KMS-11 (cell line): ENCODE results near the gene RPP25L.

Experiments used
- H2AFZ ChIP-seq: fragments of 200-600 bp; sonication (generic); 2 replicates; pipeline ENCODE4 v1.6.1; 2016; ENCODE audit warnings: antibody characterized with exemption, mixed run types, low read depth
- H3K27ac ChIP-seq: fragments of 200-600 bp; sonication (generic); 2 replicates; pipeline ENCODE4 v1.6.1; 2016; ENCODE audit warnings: mild to moderate bottlenecking, mixed run types
- H3K27me3 ChIP-seq: fragments of 200-600 bp; sonication (generic); 2 replicates; pipeline ENCODE4 v1.6.1; 2017; ENCODE audit warnings: mild to moderate bottlenecking, low read depth, mixed run types, moderate library complexity; ENCODE audit not compliant: insufficient read depth
- H3K36me3 ChIP-seq: fragments of 200-600 bp; sonication (generic); 2 replicates; pipeline ENCODE4 v1.6.1; 2017; ENCODE audit warnings: mild to moderate bottlenecking, mixed run types; ENCODE audit not compliant: insufficient read depth
- H3K4me1 ChIP-seq: fragments of 200-600 bp; sonication (generic); 2 replicates; pipeline ENCODE4 v1.6.1; 2016; ENCODE audit warnings: mild to moderate bottlenecking, low read depth, mixed run types; ENCODE audit not compliant: poor library complexity, severe bottlenecking
- H3K4me2 ChIP-seq: fragments of 200-600 bp; sonication (generic); 2 replicates; pipeline ENCODE4 v1.7.0; 2016; ENCODE audit warnings: mild to moderate bottlenecking, mixed run types
- H3K4me3 ChIP-seq: fragments of 200-600 bp; sonication (generic); IDR thresholded peaks from 2 replicates; pipeline ENCODE4 v1.6.1; 2017; ENCODE audit warnings: low read depth, low read length, mixed read lengths; ENCODE audit not compliant: insufficient read depth
- H3K79me2 ChIP-seq: fragments of 200-600 bp; sonication (generic); 2 replicates; pipeline ENCODE4 v1.6.1; 2016; ENCODE audit warnings: low read depth, mixed run types; ENCODE audit not compliant: insufficient read depth
- H3K9ac ChIP-seq: fragments of 200-600 bp; sonication (generic); 2 replicates; pipeline ENCODE4 v1.6.1; 2016; ENCODE audit warnings: mild to moderate bottlenecking, mixed run types
- H4K20me1 ChIP-seq: fragments of 200-600 bp; sonication (generic); 2 replicates; pipeline ENCODE4 v1.6.1; 2016; ENCODE audit warnings: mild to moderate bottlenecking, mixed run types; ENCODE audit not compliant: insufficient read depth
- TF ChIP-seq, protein P1 (sequence below): fragments of 200-600 bp; sonication (generic); conservative IDR thresholded peaks from 2 replicates; pipeline ENCODE4 v1.6.1; 2017; ENCODE audit warnings: low read depth, mild to moderate bottlenecking, antibody characterized with exemption, low read length, moderate library complexity, mixed read lengths

Gene RPP25L

DNA sequence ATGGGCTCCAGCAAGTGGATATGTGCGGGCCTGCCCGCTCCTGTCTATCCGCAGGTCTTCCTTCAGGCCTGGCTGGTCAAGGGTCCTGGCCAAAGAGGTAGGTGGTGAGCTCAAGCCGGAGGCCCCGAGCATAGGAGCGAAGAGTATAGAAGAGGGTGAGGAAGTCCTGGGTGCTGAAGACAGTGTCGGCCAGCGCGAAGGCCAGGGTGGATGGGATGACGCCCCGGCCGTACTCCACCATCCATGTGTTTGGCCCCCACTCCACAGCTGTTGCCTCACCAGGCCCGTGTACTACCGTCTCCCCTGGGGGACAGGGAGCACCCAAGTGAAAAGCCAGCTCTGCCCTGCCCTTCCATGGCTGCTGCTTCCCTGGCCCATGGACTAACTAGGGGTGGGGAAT lies 23.7 kb upstream of the RPP25L start:
- TF ChIP-seq, protein P1, sequence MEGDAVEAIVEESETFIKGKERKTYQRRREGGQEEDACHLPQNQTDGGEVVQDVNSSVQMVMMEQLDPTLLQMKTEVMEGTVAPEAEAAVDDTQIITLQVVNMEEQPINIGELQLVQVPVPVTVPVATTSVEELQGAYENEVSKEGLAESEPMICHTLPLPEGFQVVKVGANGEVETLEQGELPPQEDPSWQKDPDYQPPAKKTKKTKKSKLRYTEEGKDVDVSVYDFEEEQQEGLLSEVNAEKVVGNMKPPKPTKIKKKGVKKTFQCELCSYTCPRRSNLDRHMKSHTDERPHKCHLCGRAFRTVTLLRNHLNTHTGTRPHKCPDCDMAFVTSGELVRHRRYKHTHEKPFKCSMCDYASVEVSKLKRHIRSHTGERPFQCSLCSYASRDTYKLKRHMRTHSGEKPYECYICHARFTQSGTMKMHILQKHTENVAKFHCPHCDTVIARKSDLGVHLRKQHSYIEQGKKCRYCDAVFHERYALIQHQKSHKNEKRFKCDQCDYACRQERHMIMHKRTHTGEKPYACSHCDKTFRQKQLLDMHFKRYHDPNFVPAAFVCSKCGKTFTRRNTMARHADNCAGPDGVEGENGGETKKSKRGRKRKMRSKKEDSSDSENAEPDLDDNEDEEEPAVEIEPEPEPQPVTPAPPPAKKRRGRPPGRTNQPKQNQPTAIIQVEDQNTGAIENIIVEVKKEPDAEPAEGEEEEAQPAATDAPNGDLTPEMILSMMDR = no peak
- H2AFZ ChIP-seq = no peak overlapping the region
- H3K36me3 ChIP-seq = no peaks in the 10 kb centered on the region
- peak overlapping the region; percentile 70; the same call in 1 of the 2 replicates for H3K4me2 ChIP-seq
- peaks cover 6% of the 10 kb centered on the region; the same call in 1 of the 2 replicates for H3K27me3 ChIP-seq
- no peak overlapping the region for H3K9ac ChIP-seq
- peaks cover 25% of the 10 kb centered on the region for H3K79me2 ChIP-seq
- no peak overlapping the region for H3K4me3 ChIP-seq
- no peaks in the 10 kb centered on the region for H4K20me1 ChIP-seq
- H3K27ac ChIP-seq = no peak overlapping the region
- peaks cover 26% of the 10 kb centered on the region for H3K4me1 ChIP-seq

DNA sequence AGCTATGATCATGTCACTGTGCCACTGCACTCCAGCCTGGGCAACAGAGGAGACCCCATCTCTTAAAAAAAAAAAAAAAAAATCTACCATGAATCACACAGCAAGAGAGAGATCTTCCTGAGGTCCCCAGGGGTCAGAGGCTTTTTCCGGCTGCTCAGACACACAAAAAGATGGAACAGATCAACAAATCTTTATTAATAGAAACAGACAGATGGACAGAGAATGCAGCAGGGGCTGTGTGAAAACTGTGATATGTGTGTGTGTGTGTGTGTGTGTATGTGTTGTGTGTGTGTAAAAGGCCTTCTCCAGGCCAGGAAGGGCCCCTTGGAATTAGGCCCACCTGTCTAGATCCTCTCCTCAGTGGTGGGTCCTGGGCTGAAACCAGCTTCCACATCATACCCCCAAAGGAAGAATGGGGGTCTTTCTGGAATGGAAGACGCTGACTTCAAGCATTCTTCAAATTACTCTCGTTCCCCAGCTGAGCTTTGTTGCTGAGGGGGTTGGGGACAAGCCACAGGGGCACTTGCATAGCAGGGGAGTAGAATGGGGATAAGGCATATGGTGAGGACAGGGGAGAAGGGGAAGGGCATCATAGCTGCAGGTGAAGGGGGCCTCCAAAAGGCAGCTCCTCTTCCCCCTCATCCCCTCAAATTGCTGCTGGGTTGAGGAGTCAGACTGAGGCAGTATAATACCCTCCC lies 22.8 kb upstream of the RPP25L start:
- no peak overlapping the region for H3K4me2 ChIP-seq
- H3K9ac ChIP-seq = no peak overlapping the region
- H3K4me1 ChIP-seq = peaks cover 26% of the 10 kb centered on the region
- no peaks in the 10 kb centered on the region for H4K20me1 ChIP-seq
- H3K4me3 ChIP-seq = no peak overlapping the region
- no peaks in the 10 kb centered on the region for H3K36me3 ChIP-seq
- peaks cover 14% of the 10 kb centered on the region; the same call in 1 of the 2 replicates for H3K27me3 ChIP-seq
- TF ChIP-seq, protein P1 = no peak
- peaks cover 25% of the 10 kb centered on the region for H3K79me2 ChIP-seq
- H2AFZ ChIP-seq = no peak overlapping the region
- H3K27ac ChIP-seq = no peak overlapping the region

DNA sequence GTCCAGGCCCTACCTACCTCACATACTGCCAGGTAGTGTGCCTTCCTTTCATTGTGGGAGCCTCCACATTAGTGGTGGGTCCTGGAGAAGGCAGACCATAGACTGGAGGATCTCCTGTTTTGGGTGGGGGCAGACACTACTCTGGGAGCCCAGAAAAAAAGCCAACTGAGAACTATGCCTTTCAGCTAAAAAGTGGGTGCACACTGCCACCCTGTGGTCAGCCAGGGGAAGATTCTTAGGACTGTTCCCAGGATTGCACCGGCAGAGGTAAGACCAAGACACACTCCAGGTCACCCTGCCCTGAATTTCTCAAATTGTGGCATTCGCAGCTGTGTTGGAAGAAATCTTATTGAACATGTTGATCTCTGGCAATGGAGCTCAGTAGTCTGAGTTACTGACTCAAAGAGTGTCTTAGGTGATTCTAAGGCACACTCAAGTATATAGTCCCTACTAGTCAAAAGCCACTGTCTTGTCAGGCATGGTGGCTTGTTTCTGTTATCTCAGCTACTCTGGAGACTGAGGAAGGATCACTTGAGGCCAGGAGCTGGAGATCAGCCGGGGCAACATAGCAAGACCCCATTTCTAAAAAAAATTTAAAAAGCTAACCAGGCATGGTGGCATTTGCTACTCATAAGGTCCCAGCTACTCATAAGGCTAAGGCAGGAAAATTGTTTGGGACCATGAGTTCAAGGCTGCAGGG lies 22.1 kb upstream of the RPP25L start:
- no peak overlapping the region for H3K4me3 ChIP-seq
- no peak overlapping the region for H3K9ac ChIP-seq
- TF ChIP-seq, protein P1 = peak; percentile 92
- no peak overlapping the region for H3K27ac ChIP-seq
- no peaks in the 10 kb centered on the region for H3K36me3 ChIP-seq
- H3K4me2 ChIP-seq = no peak overlapping the region
- H2AFZ ChIP-seq = no peak overlapping the region
- H3K4me1 ChIP-seq = peaks cover 26% of the 10 kb centered on the region
- H3K79me2 ChIP-seq = peaks cover 25% of the 10 kb centered on the region
- H4K20me1 ChIP-seq = no peaks in the 10 kb centered on the region
- H3K27me3 ChIP-seq = peaks cover 21% of the 10 kb centered on the region; the same call in 1 of the 2 replicates

DNA sequence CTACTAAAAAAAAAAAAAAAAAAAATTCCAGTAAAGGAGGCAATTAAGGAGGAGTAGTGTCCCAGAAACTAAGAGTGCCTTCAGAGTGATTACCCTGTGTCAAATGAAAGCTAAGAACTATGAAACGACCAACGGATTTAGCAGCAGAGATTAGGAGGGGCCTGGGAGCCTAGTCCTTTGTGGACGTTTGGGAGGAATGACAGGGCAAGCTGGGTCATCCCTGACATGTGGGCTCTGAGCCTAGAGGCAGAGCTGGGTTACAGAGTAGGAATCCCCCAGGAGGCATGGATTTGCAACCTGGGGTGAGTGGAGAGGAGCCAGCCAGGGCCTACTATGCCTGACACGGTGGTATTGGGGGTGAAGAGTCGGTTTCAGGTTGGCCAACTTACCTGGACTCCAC lies 21.3 kb upstream of the RPP25L start:
- H3K9ac ChIP-seq = no peak overlapping the region
- TF ChIP-seq, protein P1 = no peak
- H4K20me1 ChIP-seq = no peaks in the 10 kb centered on the region
- no peaks in the 10 kb centered on the region for H3K36me3 ChIP-seq
- H2AFZ ChIP-seq = no peak overlapping the region
- H3K4me1 ChIP-seq = peaks cover 22% of the 10 kb centered on the region
- H3K27me3 ChIP-seq = peaks cover 27% of the 10 kb centered on the region
- H3K4me3 ChIP-seq = no peak overlapping the region
- H3K4me2 ChIP-seq = no peak overlapping the region
- H3K27ac ChIP-seq = no peak overlapping the region
- H3K79me2 ChIP-seq = peaks cover 25% of the 10 kb centered on the region
